Measurements from ENCODE around the gene DLG5. TPM values are rescaled to one million over a fixed set of nuclear protein-coding genes. Genes with fewer than 3 reads are reported as not detected.

The DLG5 gene
- total RNA-seq, 1 donor from 2014 or later: 58.4 TPM

DNA sequence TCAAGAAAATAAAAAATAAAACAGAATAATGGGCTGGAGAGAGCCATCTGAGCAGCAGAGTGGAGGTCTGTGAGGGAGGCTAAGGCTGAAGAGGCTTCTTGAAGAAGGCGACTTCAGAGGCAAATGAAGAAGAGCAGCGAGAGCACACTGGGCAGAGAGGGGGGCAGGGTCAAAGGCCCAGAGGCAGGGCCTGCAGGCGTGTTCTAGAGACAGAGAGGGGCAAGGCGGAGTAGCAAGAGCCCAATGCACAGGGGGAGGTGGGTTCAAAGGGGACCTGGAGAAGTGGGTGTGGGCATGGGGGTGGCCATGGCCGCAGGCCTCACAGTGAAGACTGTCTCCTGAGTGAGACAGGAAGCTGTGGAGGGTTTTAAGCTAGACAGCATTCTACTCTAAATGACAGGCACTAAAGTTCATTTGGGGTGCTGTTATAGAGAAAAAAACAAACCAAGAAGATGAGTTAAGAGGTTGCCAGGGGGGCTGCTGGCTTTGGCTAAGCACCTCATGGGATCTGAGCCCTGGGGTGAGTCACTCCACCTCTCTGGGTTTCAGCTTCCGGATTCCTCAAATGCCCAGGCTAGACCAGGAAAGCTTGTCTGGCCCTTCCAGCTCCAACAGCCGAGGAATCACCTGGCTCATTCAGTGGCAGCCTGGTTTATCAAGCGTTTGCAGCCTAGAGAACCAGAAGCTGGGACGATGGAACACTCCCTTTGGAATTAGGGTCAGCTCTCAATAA, 81.7 kb downstream of the DLG5 start:
- peaks cover 32% of the 10 kb centered on the region for H3K36me3 Mint-ChIP-seq (ENCODE audit: low read depth, unreplicated experiment)
- no peak for FAIRE-seq
- peak overlapping the region; percentile 74 for H3K4me2 ChIP-seq (ENCODE audit: low read length)

DNA sequence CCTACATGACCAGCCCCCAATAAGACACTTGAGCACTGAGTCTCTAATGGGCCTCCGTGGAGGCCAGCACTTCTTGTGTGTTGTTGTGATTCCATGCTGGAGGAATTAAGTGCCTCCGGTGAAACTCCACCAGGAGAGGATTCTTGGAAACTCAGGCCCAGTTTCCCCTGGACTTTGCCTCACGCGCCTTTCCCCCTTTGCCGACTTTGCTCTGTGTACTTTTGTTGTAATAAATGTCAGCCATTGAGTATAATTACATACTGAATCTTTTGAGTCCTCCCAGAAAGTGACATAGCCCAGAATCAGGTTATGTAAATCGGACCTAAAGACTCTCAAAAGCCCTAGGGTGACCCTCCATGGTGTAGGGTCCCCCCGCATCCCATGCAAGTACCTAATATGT, 82.4 kb downstream of the DLG5 start:
- FAIRE-seq: no peak

More for the DNA sequence above, 81.7 kb downstream of the DLG5 start:
- Histone ChIP-seq H4K20me1 (ENCODE audit: insufficient read depth, low read length) (no peaks in the 10 kb centered on the region), H3K4me3 (ENCODE audit: insufficient read depth, low read depth, low read length) (no peak overlapping the region), H3K9ac (ENCODE audit: low read length) (peak overlapping the region; percentile 69), H3K4me1 (ENCODE audit: insufficient read depth, low read length) (peaks cover 31% of the 10 kb centered on the region), H3K27ac (ENCODE audit: low read depth, low read length) (peak overlapping the region; percentile 79), H3K79me2 (ENCODE audit: insufficient read depth, low read length) (peaks cover 5% of the 10 kb centered on the region), H2AFZ (ENCODE audit: low read depth, low read length) (no peak overlapping the region), H3K27me3 (ENCODE audit: insufficient read depth, low read length) (no peaks in the 10 kb centered on the region), H3K9me3 (ENCODE audit: insufficient read depth, low read depth, low read length) (no peaks in the 10 kb centered on the region), H3K36me3 (ENCODE audit: insufficient read depth, low read length) (peaks cover 16% of the 10 kb centered on the region)
- Mint-ChIP-seq H3K27ac (ENCODE audit: unreplicated experiment) (peak overlapping the region; percentile 87), H3K27me3 (ENCODE audit: low read depth, unreplicated experiment) (no peaks in the 10 kb centered on the region), H3K9me3 (ENCODE audit: unreplicated experiment) (no peaks in the 10 kb centered on the region), H3K4me1 (ENCODE audit: low read depth, unreplicated experiment) (peaks cover 31% of the 10 kb centered on the region), H3K4me3 (ENCODE audit: unreplicated experiment) (peak overlapping the region; percentile 60)
- peak; percentile 87 for DNase-seq (ENCODE audit: low read depth)
- TF ChIP-seq, protein P1, sequence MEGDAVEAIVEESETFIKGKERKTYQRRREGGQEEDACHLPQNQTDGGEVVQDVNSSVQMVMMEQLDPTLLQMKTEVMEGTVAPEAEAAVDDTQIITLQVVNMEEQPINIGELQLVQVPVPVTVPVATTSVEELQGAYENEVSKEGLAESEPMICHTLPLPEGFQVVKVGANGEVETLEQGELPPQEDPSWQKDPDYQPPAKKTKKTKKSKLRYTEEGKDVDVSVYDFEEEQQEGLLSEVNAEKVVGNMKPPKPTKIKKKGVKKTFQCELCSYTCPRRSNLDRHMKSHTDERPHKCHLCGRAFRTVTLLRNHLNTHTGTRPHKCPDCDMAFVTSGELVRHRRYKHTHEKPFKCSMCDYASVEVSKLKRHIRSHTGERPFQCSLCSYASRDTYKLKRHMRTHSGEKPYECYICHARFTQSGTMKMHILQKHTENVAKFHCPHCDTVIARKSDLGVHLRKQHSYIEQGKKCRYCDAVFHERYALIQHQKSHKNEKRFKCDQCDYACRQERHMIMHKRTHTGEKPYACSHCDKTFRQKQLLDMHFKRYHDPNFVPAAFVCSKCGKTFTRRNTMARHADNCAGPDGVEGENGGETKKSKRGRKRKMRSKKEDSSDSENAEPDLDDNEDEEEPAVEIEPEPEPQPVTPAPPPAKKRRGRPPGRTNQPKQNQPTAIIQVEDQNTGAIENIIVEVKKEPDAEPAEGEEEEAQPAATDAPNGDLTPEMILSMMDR (IDR thresholded peaks at IDR 0.05; ENCODE audit: insufficient read depth, low read depth, low read length): no peak
- no peak for TF ChIP-seq EZH2 (IDR thresholded peaks at IDR 0.05; ENCODE audit: insufficient read depth, low read length)

More for the DNA sequence above, 82.4 kb downstream of the DLG5 start:
- Histone ChIP-seq H4K20me1 (ENCODE audit: insufficient read depth, low read length) (no peaks in the 10 kb centered on the region), H3K27ac (ENCODE audit: low read depth, low read length) (peak overlapping the region; percentile 79), H3K4me2 (ENCODE audit: low read length) (no peak overlapping the region), H3K79me2 (ENCODE audit: insufficient read depth, low read length) (peaks cover 5% of the 10 kb centered on the region), H3K9ac (ENCODE audit: low read length) (peak overlapping the region; percentile 69), H3K4me3 (ENCODE audit: insufficient read depth, low read depth, low read length) (no peak overlapping the region), H3K4me1 (ENCODE audit: insufficient read depth, low read length) (peaks cover 31% of the 10 kb centered on the region), H3K27me3 (ENCODE audit: insufficient read depth, low read length) (no peaks in the 10 kb centered on the region), H3K36me3 (ENCODE audit: insufficient read depth, low read length) (peaks cover 16% of the 10 kb centered on the region), H3K9me3 (ENCODE audit: insufficient read depth, low read depth, low read length) (no peaks in the 10 kb centered on the region), H2AFZ (ENCODE audit: low read depth, low read length) (no peak overlapping the region)
- Mint-ChIP-seq H3K9me3 (ENCODE audit: unreplicated experiment) (no peaks in the 10 kb centered on the region), H3K27ac (ENCODE audit: unreplicated experiment) (peak overlapping the region; percentile 87), H3K27me3 (ENCODE audit: low read depth, unreplicated experiment) (no peaks in the 10 kb centered on the region), H3K36me3 (ENCODE audit: low read depth, unreplicated experiment) (peaks cover 30% of the 10 kb centered on the region), H3K4me3 (ENCODE audit: unreplicated experiment) (peak overlapping the region; percentile 57), H3K4me1 (ENCODE audit: low read depth, unreplicated experiment) (peaks cover 31% of the 10 kb centered on the region)
- no peak for DNase-seq (ENCODE audit: low read depth)
- TF ChIP-seq, protein P1 (IDR thresholded peaks at IDR 0.05; ENCODE audit: insufficient read depth, low read depth, low read length): no peak
- TF ChIP-seq EZH2 (IDR thresholded peaks at IDR 0.05; ENCODE audit: insufficient read depth, low read length): no peak

Measured in astrocyte (in vitro differentiated cells and primary cell).